Upper lobe of left lung (tissue), 4 donors: ENCODE results near the gene RIMS4.

Source experiments
- CTCF ChIP-seq, 6 experiments: fragments of 450-650 bp in 4 of 6; fragments of 200-600 bp in 2 of 6; sonication (generic) in 2 of 6; IDR thresholded peaks; one replicate each; pipeline ENCODE4 v1.5.1; 2016 to 2019; ENCODE audit warnings: antibody characterized with exemption in 6 of 6
- POLR2A ChIP-seq, 4 donors: fragments of 450-650 bp; IDR thresholded peaks; one replicate each; pipeline ENCODE4 v1.5.1; 2016 to 2017; ENCODE audit warnings: antibody characterized with exemption in 4 of 4, mild to moderate bottlenecking in 2 of 4

GRCh38 chr20:44761423-44761822, 48.9 kb downstream of the RIMS4 start:
- TF ChIP-seq CTCF (IDR thresholded peaks at IDR 0.05): no peak
- no peak for TF ChIP-seq POLR2A (IDR thresholded peaks at IDR 0.05)
